GM11168 (cell line): Measurements from ENCODE around the gene KCNC1.

ENCODE experiments used
- in situ Hi-C: fragments of 300-500 bp; cut with MboI; formaldehyde crosslinking; loops from one replicate; pipeline ENCODE4 v1.12.0; 2022; ENCODE audit warnings: low sequenced_read_pairs; ENCODE audit not compliant: unreplicated experiment

Gene KCNC1

GRCh38 chr11:17734418-17734911 is at the start of gene KCNC1:
Gene KCNC1, plus strand, starts transcription at chr11:17734781. Its CDS starts 1,222 bp downstream, at chr11:17736003.
- in situ Hi-C loops = loop anchor here (5.0 kb wide), 1 partner anchor 248 kb away; no protein-coding TSS in a partner anchor

- in situ Hi-C loops = no loop called here
These were observed 48.2 kb upstream of the KCNC1 start for GRCh38 chr11:17686231-17686980.

- in situ Hi-C loops = no loop called here
These were observed 46.5 kb upstream of the KCNC1 start for GRCh38 chr11:17687946-17688670.

GRCh38 chr11:17691550-17691949 is 43.0 kb upstream of the KCNC1 start:
- in situ Hi-C loops = no loop called here

GRCh38 chr11:17691976-17692375 is 42.6 kb upstream of the KCNC1 start:
- in situ Hi-C loops = no loop called here

GRCh38 chr11:17692931-17693330 is 41.6 kb upstream of the KCNC1 start:
- in situ Hi-C loops = no loop called here

- in situ Hi-C loops = no loop called here
These were observed 41.0 kb upstream of the KCNC1 start for GRCh38 chr11:17693531-17693930.

- in situ Hi-C loops = no loop called here
These were observed 40.0 kb upstream of the KCNC1 start for GRCh38 chr11:17694494-17695110.

- in situ Hi-C loops = no loop called here
These were observed 38.8 kb upstream of the KCNC1 start for GRCh38 chr11:17695454-17696441.

GRCh38 chr11:17696741-17697140 is 37.8 kb upstream of the KCNC1 start:
- in situ Hi-C loops = no loop called here

GRCh38 chr11:17697175-17697949 is 37.2 kb upstream of the KCNC1 start:
- in situ Hi-C loops = no loop called here

GRCh38 chr11:17699147-17700114 is 35.1 kb upstream of the KCNC1 start:
- in situ Hi-C loops = no loop called here

- in situ Hi-C loops = no loop called here
These were observed 33.6 kb upstream of the KCNC1 start for GRCh38 chr11:17700991-17701390.

- in situ Hi-C loops = no loop called here
These were observed 31.7 kb upstream of the KCNC1 start for GRCh38 chr11:17702876-17703275.

GRCh38 chr11:17703951-17704350 is 30.6 kb upstream of the KCNC1 start:
- in situ Hi-C loops = no loop called here

- in situ Hi-C loops = no loop called here
These were observed 26.8 kb upstream of the KCNC1 start for GRCh38 chr11:17707830-17708229.

GRCh38 chr11:17711836-17712235 is 22.7 kb upstream of the KCNC1 start:
- in situ Hi-C loops = no loop called here

GRCh38 chr11:17713851-17714250 is 20.7 kb upstream of the KCNC1 start:
- in situ Hi-C loops = no loop called here
